Left cardiac atrium (tissue), 4 donors: ENCODE data around the gene HBS1L. TPM values are rescaled to one million over a fixed set of nuclear protein-coding genes. Genes with fewer than 3 reads are reported as not detected.
"Not testable (repeated sequence)": the region's sequence is repeated elsewhere in the genome, so short reads cannot be mapped to it uniquely, and the experiment has no call there.

ENCODE experiments used
- ATAC-seq, 2 donors: fragments of 200-7000 bp; cut with Tn5 transposase; one replicate each; pipeline ENCODE4 v1.9.1; 2020; ENCODE audit warnings: mild to moderate bottlenecking in 2 of 2, moderate library complexity in 2 of 2
- DNase-seq: peaks from one replicate; pipeline ENCODE4 v3.0.0-alpha.2; 2020
- intact Hi-C, 2 donors: fragments of 100-400 bp; cut with DNase I; formaldehyde crosslinking; loops; one replicate each; pipeline versions ENCODE4 v1.14.1 to v1.15.1; 2022 to 2023
- total RNA-seq, 2 donors: library from RNA; stranded (reverse); fragmentation: NEBNext Ultra II Directional; extraction: Animal tissue kit (Norgen Biotek cat#: 25700); gene quantifications; one replicate each; pipeline ENCODE4 v1.2.1, GENCODE V29; 2021
- donor health status: DM: no; HTN: yes; CAD: no.
- donor health status: DM: no; HTN: yes; CAD: no; lungs with severe emphysema.
- donor health status: DM: yes; HTN: yes; CAD: no.
- donor health status: Dilated cardiomyopathy.

The HBS1L gene
- total RNA-seq, 2 donors from 2014 or later = 61.3 to 69.5 TPM

GRCh38 chr6:135084001-135084915 is 29.6 kb upstream of the HBS1L start:
- intact Hi-C loops = no loop called here
- ATAC-seq (no peak), DNase-seq (no peak)

GRCh38 chr6:135081966-135082365 is 27.3 kb upstream of the HBS1L start:
- DNase-seq = no peak
- no peak for ATAC-seq
- intact Hi-C loops = no loop called here

GRCh38 chr6:135075018-135075417 is 20.4 kb upstream of the HBS1L start:
- intact Hi-C loops = no loop called here
- ATAC-seq = no peak
- no peak for DNase-seq

GRCh38 chr6:135073756-135074393 is 19.3 kb upstream of the HBS1L start:
- DNase-seq = no peak
- ATAC-seq = no peak
- intact Hi-C loops = no loop called here

GRCh38 chr6:135073217-135073616 is 18.6 kb upstream of the HBS1L start:
- intact Hi-C loops = no loop called here
- ATAC-seq (no peak), DNase-seq (no peak)

GRCh38 chr6:135072753-135073152 is 18.1 kb upstream of the HBS1L start:
- no peak for ATAC-seq
- intact Hi-C loops = no loop called here
- DNase-seq = no peak

GRCh38 chr6:135071541-135071940 is 16.9 kb upstream of the HBS1L start:
- no peak for ATAC-seq
- intact Hi-C loops = no loop called here
- no peak for DNase-seq

- intact Hi-C loops = no loop called here
- DNase-seq (no peak), ATAC-seq (no peak)
These were observed 13.3 kb upstream of the HBS1L start for GRCh38 chr6:135067911-135068310.

GRCh38 chr6:135066806-135067205 is 12.2 kb upstream of the HBS1L start:
- no peak for ATAC-seq
- intact Hi-C loops = no loop called here
- DNase-seq = no peak

- intact Hi-C loops = no loop called here
- no peak for ATAC-seq
- DNase-seq = no peak
These were observed 11.8 kb upstream of the HBS1L start for GRCh38 chr6:135066397-135066796.

- DNase-seq = no peak
- no peak for ATAC-seq
- intact Hi-C loops = no loop called here
These were observed 10.0 kb upstream of the HBS1L start for GRCh38 chr6:135064586-135064985.

- intact Hi-C loops = no loop called here
- ATAC-seq (no peak), DNase-seq (no peak)
These were observed 9.3 kb upstream of the HBS1L start for GRCh38 chr6:135063926-135064325.

GRCh38 chr6:135062735-135063134 is 8.1 kb upstream of the HBS1L start:
- intact Hi-C loops = no loop called here
- ATAC-seq = no peak
- DNase-seq = no peak

GRCh38 chr6:135060076-135060475 is 5.5 kb upstream of the HBS1L start:
- intact Hi-C loops = no loop called here
- no peak for DNase-seq
- no peak for ATAC-seq

- ATAC-seq, intact Hi-C loops, DNase-seq: not testable (repeated sequence)
These were observed 3.7 kb upstream of the HBS1L start for GRCh38 chr6:135058299-135058698.

- intact Hi-C loops = no loop called here
- DNase-seq = no peak
- no peak for ATAC-seq
These were observed 2.0 kb upstream of the HBS1L start for GRCh38 chr6:135056632-135057031.

- intact Hi-C loops = no loop called here
- no peak for DNase-seq
- peak in 1 of 2 donors; percentile 4 for ATAC-seq
These were observed 425 bp downstream of the HBS1L start for GRCh38 chr6:135054226-135054568.

- DNase-seq (no peak), ATAC-seq (no peak)
- intact Hi-C loops = no loop called here
These were observed 1.2 kb downstream of the HBS1L start for GRCh38 chr6:135053406-135053805.

- ATAC-seq (no peak), DNase-seq (no peak)
- intact Hi-C loops = no loop called here
These were observed 1.7 kb downstream of the HBS1L start for GRCh38 chr6:135052939-135053338.

GRCh38 chr6:135048915-135049314 is 5.7 kb downstream of the HBS1L start:
- ATAC-seq = no peak

GRCh38 chr6:135047336-135047735 is 7.3 kb downstream of the HBS1L start:
- intact Hi-C loops = no loop called here
- DNase-seq = no peak
- ATAC-seq = no peak

More at GRCh38 chr6:135048915-135049314, 5.7 kb downstream of the HBS1L start:
- intact Hi-C loops = no loop called here
- DNase-seq = no peak
